Measurements from ENCODE around the gene KRT80.

Gene KRT80

DNA sequence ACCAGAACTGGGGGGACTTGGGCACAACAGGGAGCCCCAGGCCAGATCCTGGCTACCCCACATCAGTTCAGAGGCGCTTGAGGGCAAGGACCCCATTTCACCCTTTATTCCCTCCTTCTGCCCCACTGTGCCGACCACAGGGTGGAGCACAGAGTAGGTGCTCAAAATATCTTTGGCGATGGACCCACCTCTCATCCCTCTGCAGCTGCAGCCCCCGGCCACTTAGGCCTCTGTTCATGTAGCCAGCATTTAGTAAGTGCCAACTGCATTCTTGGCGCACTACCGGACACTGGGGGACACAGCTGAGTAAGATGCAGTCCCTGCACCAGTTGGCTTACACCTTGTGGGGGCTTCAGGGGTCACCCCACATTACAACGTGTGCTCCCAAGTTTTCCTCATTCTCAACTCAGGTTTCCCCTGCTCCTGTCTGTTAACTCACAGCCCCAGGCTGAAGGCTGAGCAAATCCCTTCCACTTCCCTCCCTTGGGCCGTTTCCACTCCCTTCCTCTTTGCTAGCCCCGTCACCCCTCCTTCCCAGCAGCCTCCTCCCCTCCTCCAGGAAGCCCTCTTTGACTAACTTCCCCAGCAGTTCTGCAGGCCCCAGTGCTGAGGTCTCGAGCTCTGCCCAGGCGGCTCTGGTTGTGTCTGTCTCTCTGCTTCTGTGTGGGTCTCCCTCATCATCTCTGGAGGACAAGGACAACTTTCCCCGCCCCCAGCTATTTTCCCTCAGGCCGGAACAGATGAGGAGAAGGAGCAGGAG, 26.5 kb downstream of the KRT80 start:
- H3K4me3 ChIP-seq (ENCODE audit: low read depth in 1 of 2, low read length in 1 of 2) = no peak overlapping the region
- TF ChIP-seq, protein P1, sequence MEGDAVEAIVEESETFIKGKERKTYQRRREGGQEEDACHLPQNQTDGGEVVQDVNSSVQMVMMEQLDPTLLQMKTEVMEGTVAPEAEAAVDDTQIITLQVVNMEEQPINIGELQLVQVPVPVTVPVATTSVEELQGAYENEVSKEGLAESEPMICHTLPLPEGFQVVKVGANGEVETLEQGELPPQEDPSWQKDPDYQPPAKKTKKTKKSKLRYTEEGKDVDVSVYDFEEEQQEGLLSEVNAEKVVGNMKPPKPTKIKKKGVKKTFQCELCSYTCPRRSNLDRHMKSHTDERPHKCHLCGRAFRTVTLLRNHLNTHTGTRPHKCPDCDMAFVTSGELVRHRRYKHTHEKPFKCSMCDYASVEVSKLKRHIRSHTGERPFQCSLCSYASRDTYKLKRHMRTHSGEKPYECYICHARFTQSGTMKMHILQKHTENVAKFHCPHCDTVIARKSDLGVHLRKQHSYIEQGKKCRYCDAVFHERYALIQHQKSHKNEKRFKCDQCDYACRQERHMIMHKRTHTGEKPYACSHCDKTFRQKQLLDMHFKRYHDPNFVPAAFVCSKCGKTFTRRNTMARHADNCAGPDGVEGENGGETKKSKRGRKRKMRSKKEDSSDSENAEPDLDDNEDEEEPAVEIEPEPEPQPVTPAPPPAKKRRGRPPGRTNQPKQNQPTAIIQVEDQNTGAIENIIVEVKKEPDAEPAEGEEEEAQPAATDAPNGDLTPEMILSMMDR (IDR thresholded peaks at IDR 0.05) = no peak
- H3K4me1 ChIP-seq (ENCODE audit: control insufficient read depth in 1 of 2, insufficient read depth in 1 of 2, low read depth in 1 of 2, low read length in 1 of 2) = peaks cover 12% of the 10 kb centered on the region in 2 experiments
- H3K9me3 ChIP-seq = no peaks in the 10 kb centered on the region
- H3K27ac ChIP-seq = no peak overlapping the region
- H3K36me3 ChIP-seq = no peaks in the 10 kb centered on the region
- no peaks in the 10 kb centered on the region for H3K27me3 ChIP-seq

DNA sequence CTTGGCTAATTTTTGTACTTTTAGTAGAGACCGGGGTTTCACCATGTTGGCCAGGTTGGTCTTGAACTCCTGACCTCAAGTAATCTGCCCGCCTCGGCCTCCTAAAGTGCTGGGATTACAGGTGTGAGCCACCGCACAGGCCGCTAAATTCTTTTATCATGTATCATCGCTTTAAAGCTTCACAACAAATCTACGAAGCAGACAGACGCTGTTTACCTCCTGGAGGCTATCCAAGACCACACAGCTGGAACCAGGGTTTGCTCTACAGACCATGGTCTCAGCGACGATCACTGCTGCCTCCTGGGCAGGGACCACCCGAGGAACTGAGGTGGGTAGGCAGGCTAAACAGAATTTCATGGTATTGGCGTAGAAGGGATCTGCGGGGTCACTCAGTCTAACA, 27.2 kb downstream of the KRT80 start:
- no peak overlapping the region for H3K27ac ChIP-seq
- no peaks in the 10 kb centered on the region for H3K36me3 ChIP-seq
- no peak overlapping the region for H3K4me3 ChIP-seq (ENCODE audit: low read depth in 1 of 2, low read length in 1 of 2)
- no peaks in the 10 kb centered on the region for H3K27me3 ChIP-seq
- H3K4me1 ChIP-seq (ENCODE audit: control insufficient read depth in 1 of 2, insufficient read depth in 1 of 2, low read depth in 1 of 2, low read length in 1 of 2) = peaks cover 12% of the 10 kb centered on the region in 2 experiments
- TF ChIP-seq, protein P1 (IDR thresholded peaks at IDR 0.05) = no peak
- H3K9me3 ChIP-seq = no peaks in the 10 kb centered on the region

DNA sequence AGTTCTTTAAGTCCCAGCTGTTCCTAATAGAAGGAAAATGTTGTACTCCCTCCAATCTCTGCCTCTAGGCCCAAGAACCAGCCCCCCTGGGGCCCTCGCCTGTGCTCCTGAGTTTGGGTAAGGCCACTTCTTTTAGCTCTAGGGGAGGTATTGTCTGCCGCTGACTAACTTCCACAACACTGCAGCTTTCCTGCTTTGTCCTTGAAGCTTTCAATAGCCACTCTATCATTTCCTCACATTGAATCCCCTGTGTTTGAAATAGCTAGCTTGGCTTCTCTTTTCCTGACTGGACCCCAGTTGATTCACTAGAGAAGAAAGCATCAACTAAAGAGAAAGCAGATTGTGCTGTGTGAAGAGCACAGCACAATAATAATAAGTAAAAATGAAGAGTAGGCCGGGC, 28.8 kb downstream of the KRT80 start:
- no peak overlapping the region for H3K27ac ChIP-seq
- H3K36me3 ChIP-seq = no peaks in the 10 kb centered on the region
- no peaks in the 10 kb centered on the region for H3K27me3 ChIP-seq
- TF ChIP-seq, protein P1 (IDR thresholded peaks at IDR 0.05) = no peak
- no peak overlapping the region for H3K4me3 ChIP-seq (ENCODE audit: low read depth in 1 of 2, low read length in 1 of 2)
- peaks cover 12% of the 10 kb centered on the region in 2 experiments for H3K4me1 ChIP-seq (ENCODE audit: control insufficient read depth in 1 of 2, insufficient read depth in 1 of 2, low read depth in 1 of 2, low read length in 1 of 2)
- H3K9me3 ChIP-seq = no peaks in the 10 kb centered on the region

DNA sequence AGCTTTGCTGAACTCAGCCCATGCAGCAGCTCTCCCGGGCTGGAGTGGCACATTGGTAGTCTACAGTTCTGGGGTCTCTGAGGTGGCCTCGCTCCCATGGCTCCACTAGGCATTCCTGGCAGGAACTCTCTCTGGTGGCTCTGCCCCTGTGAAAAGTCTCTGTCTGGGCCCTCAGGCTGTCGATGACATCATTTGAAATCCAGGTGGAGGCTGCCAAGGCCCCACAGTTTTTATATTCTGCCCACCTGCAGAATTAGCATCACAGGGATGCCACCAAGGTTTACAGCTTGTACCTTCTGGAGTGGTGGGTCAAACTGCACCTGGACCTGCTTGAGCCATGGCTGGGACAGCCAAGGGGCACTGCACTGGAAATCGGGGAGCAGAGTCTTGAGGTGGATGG, 31.6 kb downstream of the KRT80 start:
- Histone ChIP-seq H3K27ac (no peak overlapping the region), H3K9me3 (no peaks in the 10 kb centered on the region), H3K27me3 (no peaks in the 10 kb centered on the region), H3K4me1 (ENCODE audit: control insufficient read depth in 1 of 2, insufficient read depth in 1 of 2, low read depth in 1 of 2, low read length in 1 of 2) (peaks cover 5 to 7% of the 10 kb centered on the region in 2 experiments), H3K4me3 (ENCODE audit: low read depth in 1 of 2, low read length in 1 of 2) (no peak overlapping the region), H3K36me3 (no peaks in the 10 kb centered on the region)
- TF ChIP-seq, protein P1 (IDR thresholded peaks at IDR 0.05) = no peak

DNA sequence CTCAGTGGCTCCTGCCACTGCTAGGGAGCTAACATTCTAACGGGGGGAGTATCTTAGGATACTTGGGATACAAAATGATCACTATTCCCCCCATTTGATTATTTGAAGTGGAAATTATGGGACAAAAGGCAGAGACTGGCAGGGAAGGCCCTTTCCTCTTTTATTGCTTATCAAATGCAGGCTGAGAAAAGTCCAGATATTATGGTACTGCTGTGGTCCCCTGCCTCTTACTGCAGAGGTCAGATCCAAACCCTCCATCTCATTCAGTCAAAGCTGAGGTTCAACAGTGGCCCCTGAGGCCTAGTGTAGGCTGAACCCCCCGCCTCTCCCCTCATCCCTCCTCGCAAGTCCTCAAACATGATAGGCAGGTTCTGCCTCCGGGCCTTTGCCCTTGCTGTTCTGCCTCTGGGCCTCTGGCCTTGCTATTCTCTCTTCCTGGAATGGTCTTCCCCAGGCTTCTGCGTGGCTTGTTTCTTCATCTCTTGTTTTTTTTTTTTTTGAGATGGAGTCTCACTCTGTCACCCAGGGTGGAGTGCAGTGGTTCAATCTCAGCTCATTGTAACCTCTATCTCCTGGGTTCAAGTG, 34.2 kb downstream of the KRT80 start:
- H3K9me3 ChIP-seq = no peaks in the 10 kb centered on the region
- H3K27me3 ChIP-seq = peaks cover 15% of the 10 kb centered on the region
- no peaks in the 10 kb centered on the region for H3K4me1 ChIP-seq (ENCODE audit: control insufficient read depth in 1 of 2, insufficient read depth in 1 of 2, low read depth in 1 of 2, low read length in 1 of 2)
- no peak overlapping the region for H3K27ac ChIP-seq
- TF ChIP-seq, protein P1 (IDR thresholded peaks at IDR 0.05) = no peak
- no peaks in the 10 kb centered on the region for H3K36me3 ChIP-seq
- no peak overlapping the region for H3K4me3 ChIP-seq (ENCODE audit: low read depth in 1 of 2, low read length in 1 of 2)

Measured in neutrophil (primary cell).